Sigmoid colon (tissue), 7 donors: ENCODE results near the gene ATXN8OS. TPM values are rescaled to one million over a fixed set of nuclear protein-coding genes. Genes with fewer than 3 reads are reported as not detected.

Experiments used
- DNase-seq: peaks from one replicate; pipeline ENCODE4 v3.0.0-alpha.2; 2019
- H3K27ac ChIP-seq, 4 donors: fragments of 200-600 bp; sonication (generic); one replicate each; pipeline ENCODE4 v1.5.1; 2016 to 2019; ENCODE audit warnings: mild to moderate bottlenecking in 1 of 4
- H3K27me3 ChIP-seq, 3 donors: fragments of 200-600 bp; sonication (generic); one replicate each; pipeline ENCODE4 v1.5.1; 2019; ENCODE audit warnings: mild to moderate bottlenecking in 1 of 3
- H3K36me3 ChIP-seq, 4 donors: fragments of 200-600 bp; sonication (generic); one replicate each; pipeline ENCODE4 v1.5.1; 2016 to 2019
- H3K4me1 ChIP-seq, 4 donors: fragments of 200-600 bp; sonication (generic); one replicate each; pipeline ENCODE4 v1.5.1; 2017 to 2019
- H3K4me3 ChIP-seq, 4 donors: fragments of 200-600 bp; sonication (generic); one replicate each; pipeline ENCODE4 v1.5.1; 2017 to 2019; ENCODE audit warnings: mild to moderate bottlenecking in 2 of 4, moderate library complexity in 1 of 4
- H3K9me3 ChIP-seq, 4 donors: fragments of 200-600 bp in 3 of 4; sonication (generic) in 3 of 4; one replicate each; pipeline versions ENCODE4 v1.5.1 to v1.6.1; 2013 to 2019
- EP300 ChIP-seq, 4 donors: sonication (generic); formaldehyde crosslinking; IDR thresholded peaks; one replicate each; pipeline ENCODE4 v1.6.1; 2017; ENCODE audit warnings: antibody characterized with exemption in 4 of 4
- POLR2A ChIP-seq, 2 donors: fragments of 450-650 bp; IDR thresholded peaks; one replicate each; pipeline ENCODE4 v1.6.1; 2016; ENCODE audit warnings: antibody characterized with exemption in 2 of 2, mild to moderate bottlenecking in 2 of 2, moderate library complexity in 2 of 2
- POLR2AphosphoS5 ChIP-seq, 4 donors: sonication (generic); formaldehyde crosslinking; IDR thresholded peaks; one replicate each; pipeline ENCODE4 v1.6.1; 2017; ENCODE audit warnings: antibody characterized with exemption in 4 of 4
- WGBS, 2 donors: extraction: QIAGEN DNeasy Blood & Tissue Kit; methylation state at CpG; one replicate each; pipeline ENCODE4 v1.1.7; 2013; 5-methylcytosine and 5-hydroxymethylcytosine counted together
- intact Hi-C: fragments of 100-400 bp; cut with DNase I; formaldehyde crosslinking; loops from one replicate; pipeline ENCODE4 v1.15.1; 2023
- polyA plus RNA-seq, 3 donors: library from polyadenylated mRNA; stranded (reverse); fragments of 200-250 nt; gene quantifications; one replicate each; pipeline ENCODE4 v1.2.3, GENCODE V29; 2013
- total RNA-seq, 4 donors: library from RNA; depleted of rRNA; stranded (reverse); fragments of >200 nt; gene quantifications; one replicate each; pipeline ENCODE4 v1.1.0, GENCODE V29; 2016
- TF ChIP-seq, protein P1 (sequence below), 4 experiments: fragments of 450-650 bp in 3 of 4; fragments of 200-600 bp in 1 of 4; IDR thresholded peaks; one replicate each; pipeline ENCODE4 v1.5.1; 2016 to 2019; ENCODE audit warnings: antibody characterized with exemption in 4 of 4, mild to moderate bottlenecking in 3 of 4, moderate library complexity in 2 of 4
- donor health status: healthy with polysubstance abuse.
- donor health status: Bipolar disorder and iron deficiency.
- donor health status: healthy.

Gene ATXN8OS
- total and polyA plus RNA-seq, 7 donors, result not detected

DNA sequence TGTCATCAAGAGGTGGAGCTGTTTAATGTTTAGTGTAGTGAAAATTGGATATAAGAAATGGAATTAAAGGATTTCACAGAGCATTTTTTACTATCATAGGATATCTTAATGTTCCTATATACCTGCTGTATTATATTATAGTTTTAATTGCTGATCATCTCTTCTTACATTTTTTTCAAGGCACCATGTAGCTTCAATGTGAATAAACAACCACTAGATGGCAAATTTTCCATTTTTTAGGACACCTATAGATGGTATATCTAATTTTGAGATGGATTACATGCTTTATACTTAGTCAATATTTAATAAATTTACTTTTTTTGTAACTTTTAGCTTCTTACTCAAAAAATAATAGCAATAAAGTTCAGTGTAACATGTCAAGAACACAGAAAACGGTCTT, 9.0 kb upstream of the ATXN8OS start:
- Histone ChIP-seq H3K4me3 (no peak overlapping the region), H3K27me3 (no peaks in the 10 kb centered on the region), H3K27ac (no peak overlapping the region), H3K9me3 (no peaks in the 10 kb centered on the region), H3K4me1 (no peaks in the 10 kb centered on the region), H3K36me3 (no peaks in the 10 kb centered on the region)
- no peak for DNase-seq
- TF ChIP-seq, protein P1, sequence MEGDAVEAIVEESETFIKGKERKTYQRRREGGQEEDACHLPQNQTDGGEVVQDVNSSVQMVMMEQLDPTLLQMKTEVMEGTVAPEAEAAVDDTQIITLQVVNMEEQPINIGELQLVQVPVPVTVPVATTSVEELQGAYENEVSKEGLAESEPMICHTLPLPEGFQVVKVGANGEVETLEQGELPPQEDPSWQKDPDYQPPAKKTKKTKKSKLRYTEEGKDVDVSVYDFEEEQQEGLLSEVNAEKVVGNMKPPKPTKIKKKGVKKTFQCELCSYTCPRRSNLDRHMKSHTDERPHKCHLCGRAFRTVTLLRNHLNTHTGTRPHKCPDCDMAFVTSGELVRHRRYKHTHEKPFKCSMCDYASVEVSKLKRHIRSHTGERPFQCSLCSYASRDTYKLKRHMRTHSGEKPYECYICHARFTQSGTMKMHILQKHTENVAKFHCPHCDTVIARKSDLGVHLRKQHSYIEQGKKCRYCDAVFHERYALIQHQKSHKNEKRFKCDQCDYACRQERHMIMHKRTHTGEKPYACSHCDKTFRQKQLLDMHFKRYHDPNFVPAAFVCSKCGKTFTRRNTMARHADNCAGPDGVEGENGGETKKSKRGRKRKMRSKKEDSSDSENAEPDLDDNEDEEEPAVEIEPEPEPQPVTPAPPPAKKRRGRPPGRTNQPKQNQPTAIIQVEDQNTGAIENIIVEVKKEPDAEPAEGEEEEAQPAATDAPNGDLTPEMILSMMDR (IDR thresholded peaks at IDR 0.05), result no peak
- TF ChIP-seq POLR2AphosphoS5 (IDR thresholded peaks at IDR 0.05) (no peak), EP300 (IDR thresholded peaks at IDR 0.05) (no peak), POLR2A (IDR thresholded peaks at IDR 0.05) (no peak)
- 18 to 51% methylated on average over 1 of the region's 1 CpG for WGBS, 2 donors
- intact Hi-C loops, result no loop called here

DNA sequence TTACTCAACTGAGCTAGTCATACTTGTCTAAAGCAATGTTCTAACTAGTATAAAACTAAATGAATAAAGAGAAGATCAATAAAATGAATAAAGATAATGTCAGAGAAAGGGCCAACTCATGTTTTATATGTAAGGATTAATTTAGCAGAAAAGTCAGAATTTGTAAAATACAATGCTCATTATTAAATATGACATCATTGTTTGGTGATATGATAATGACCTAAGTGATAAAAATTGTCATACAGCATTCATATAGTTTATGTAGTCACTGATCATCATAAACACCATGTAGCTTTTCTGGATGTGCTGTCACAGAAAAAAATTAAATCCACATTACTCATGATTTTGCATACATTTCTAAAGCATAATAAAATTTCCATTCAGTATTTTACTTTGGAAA, 3.1 kb upstream of the ATXN8OS start:
- peaks cover 0 to 14% (median 12%) of the 10 kb centered on the region in 3 donors for H3K27me3 ChIP-seq

DNA sequence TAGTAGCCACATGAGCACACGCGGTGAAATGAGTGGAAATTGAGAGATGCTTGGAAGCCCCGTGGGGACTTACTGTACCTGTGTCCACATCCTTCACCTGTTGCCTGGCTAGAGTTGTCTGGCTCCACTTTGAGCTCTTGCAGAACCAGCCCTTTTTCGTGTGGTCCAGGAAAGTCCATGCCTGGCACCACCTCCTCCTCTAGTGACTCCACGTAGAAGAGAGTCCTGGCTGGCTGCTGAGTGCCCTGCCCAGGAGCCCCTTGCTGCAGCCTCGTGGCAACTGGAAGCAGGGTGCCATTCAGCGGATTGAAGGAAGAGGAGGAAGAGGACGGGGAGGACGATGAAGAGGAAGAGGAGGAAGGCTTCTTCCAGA, 515 bp upstream of the ATXN8OS start:
- Histone ChIP-seq H3K4me3 (no peak overlapping the region), H3K9me3 (no peaks in the 10 kb centered on the region), H3K27ac (no peak overlapping the region), H3K36me3 (no peaks in the 10 kb centered on the region), H3K4me1 (no peaks in the 10 kb centered on the region), H3K27me3 (peaks cover 0 to 14% (median 12%) of the 10 kb centered on the region in 3 donors)
- no peak for TF ChIP-seq POLR2AphosphoS5 (IDR thresholded peaks at IDR 0.05)
- TF ChIP-seq POLR2A (IDR thresholded peaks at IDR 0.05), result no peak
- no peak for TF ChIP-seq EP300 (IDR thresholded peaks at IDR 0.05)
- TF ChIP-seq, protein P1 (IDR thresholded peaks at IDR 0.05), result no peak
- DNase-seq, result no peak
- intact Hi-C loops, result no loop called here
- 36 to 44% methylated on average over 9 of the region's 9 CpGs for WGBS, 2 donors

More for the DNA sequence above, 3.1 kb upstream of the ATXN8OS start:
- H3K4me1 ChIP-seq, result no peaks in the 10 kb centered on the region
- DNase-seq, result no peak
- H3K27ac ChIP-seq, result no peak overlapping the region
- no peak overlapping the region for H3K4me3 ChIP-seq
- intact Hi-C loops, result no loop called here
- H3K36me3 ChIP-seq, result no peaks in the 10 kb centered on the region
- TF ChIP-seq, protein P1 (IDR thresholded peaks at IDR 0.05), result no peak
- no peak for TF ChIP-seq POLR2AphosphoS5 (IDR thresholded peaks at IDR 0.05)
- no peak for TF ChIP-seq POLR2A (IDR thresholded peaks at IDR 0.05)
- TF ChIP-seq EP300 (IDR thresholded peaks at IDR 0.05), result no peak
- H3K9me3 ChIP-seq, result no peaks in the 10 kb centered on the region

DNA sequence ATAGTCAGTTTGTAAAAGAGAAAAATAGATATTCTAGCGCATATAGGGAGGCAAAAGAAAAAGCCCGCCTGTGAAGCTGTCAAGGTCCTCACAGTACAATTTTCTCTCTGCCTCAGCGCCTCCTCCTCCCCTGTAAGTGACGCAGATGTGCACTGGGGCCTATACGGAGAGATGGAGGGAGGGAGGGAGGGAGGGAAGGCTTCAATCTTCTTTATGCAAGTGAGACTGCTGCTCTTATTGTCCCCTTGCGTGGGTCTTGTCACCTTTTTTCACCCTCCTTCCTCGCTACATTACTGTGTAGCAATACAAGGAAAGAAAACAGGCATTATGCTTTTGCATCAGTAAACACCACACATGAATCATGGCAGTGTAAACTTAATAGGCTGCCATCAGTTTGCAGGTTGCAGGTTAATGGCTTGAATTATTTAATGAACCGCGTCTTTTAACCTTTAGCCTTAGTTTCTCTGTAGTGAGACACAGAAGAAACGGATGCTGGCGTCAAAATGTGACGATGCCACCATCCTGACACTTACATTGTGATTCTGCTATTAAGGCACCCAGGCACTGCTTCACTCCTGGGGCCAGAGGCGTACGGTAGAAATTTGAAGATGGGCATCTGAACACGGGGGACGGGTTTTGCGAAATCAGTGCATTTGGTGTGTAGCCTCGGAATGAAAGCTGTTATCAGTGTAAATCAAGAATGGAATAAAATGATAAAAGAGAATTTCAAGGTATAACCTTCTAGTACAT, 905 bp downstream of the ATXN8OS start, which contains the start of gene KLHL1:
Gene KLHL1 (minus strand): TSS at position 97 of the 750 bp plus-strand sequence. CDS start 753 bp downstream, outside the sequence.
- Histone ChIP-seq H3K9me3 (no peaks in the 10 kb centered on the region), H3K27ac (no peak within 1 kb of the TSS), H3K4me1 (no peaks in the 10 kb centered on the region), H3K36me3 (no peaks in the 10 kb centered on the region), H3K4me3 (no peak within 1 kb of the TSS), H3K27me3 (peaks cover 0 to 14% (median 12%) of the 10 kb centered on the region in 3 donors)
- TF ChIP-seq, protein P1 (IDR thresholded peaks at IDR 0.05), result no peak
- no peak for TF ChIP-seq EP300 (IDR thresholded peaks at IDR 0.05)
- no peak for TF ChIP-seq POLR2AphosphoS5 (IDR thresholded peaks at IDR 0.05)
- no peak for TF ChIP-seq POLR2A (IDR thresholded peaks at IDR 0.05)
- intact Hi-C loops, result no loop called here
- whole genome bisulfite sequencing, 2 donors, result 69 to 72% methylated on average over 17 to 18 of the region's 18 CpGs
- DNase-seq, result no peak
